K562 (cell line): ENCODE measurements around the gene KMT2E. TPM values are rescaled to one million over a fixed set of nuclear protein-coding genes. Genes with fewer than 3 reads are reported as not detected.

ENCODE experiments used
- ARHGAP35 ChIP-seq: fragments of 450-650 bp; IDR thresholded peaks from 2 replicates; pipeline ENCODE4 v1.6.1; 2018; ENCODE audit not compliant: partially characterized antibody
- BRF1 ChIP-seq: IDR thresholded peaks from 3 replicates; pipeline ENCODE4 v1.6.1; 2011; ENCODE audit warnings: borderline replicate concordance, mild to moderate bottlenecking; ENCODE audit not compliant: insufficient read length; ENCODE audit errors: extremely low read depth
- E2F3 ChIP-seq: fragments of 250-450 bp; sonication (Bioruptor Pico); IDR thresholded peaks from 2 replicates; pipeline ENCODE4 v1.4.0; 2020; ENCODE audit warnings: mild to moderate bottlenecking
- EWSR1 ChIP-seq: fragments of 450-650 bp; IDR thresholded peaks from 2 replicates; pipeline ENCODE4 v1.6.1; 2018; ENCODE audit warnings: borderline replicate concordance, mild to moderate bottlenecking, low read depth, moderate library complexity; ENCODE audit not compliant: partially characterized antibody
- GATAD2A ChIP-seq: fragments of 450-650 bp; IDR thresholded peaks from 2 replicates; pipeline ENCODE4 v1.6.1; 2017
- PATZ1 ChIP-seq: fragments of 250-450 bp; sonication (Bioruptor Pico); IDR thresholded peaks from 2 replicates; pipeline ENCODE4 v1.5.0; 2020; ENCODE audit warnings: mild to moderate bottlenecking, borderline replicate concordance
- PRPF4 ChIP-seq: fragments of 200-400 bp; formaldehyde crosslinking; IDR thresholded peaks from one replicate; pipeline ENCODE4 v1.6.1; 2017; ENCODE audit warnings: low read length, low read depth, mild to moderate bottlenecking; ENCODE audit not compliant: insufficient read depth, poor library complexity, severe bottlenecking
- TCFL5 ChIP-seq: fragments of 250-450 bp; sonication (Bioruptor Pico); conservative IDR thresholded peaks from 2 replicates; pipeline ENCODE4 v1.6.1; 2021; ENCODE audit warnings: mild to moderate bottlenecking, moderate library complexity, matching md5 sums
- TSHZ1 ChIP-seq: fragments of 250-450 bp; sonication (Bioruptor Pico); IDR thresholded peaks from 2 replicates; pipeline ENCODE4 v1.4.0; 2020; ENCODE audit warnings: mild to moderate bottlenecking, moderate library complexity
- ZBTB40 ChIP-seq, 2 experiments: fragments of 450-650 bp in 1 of 2; sonication (generic) in 1 of 2; formaldehyde crosslinking in 1 of 2; IDR thresholded peaks; 2 replicates each; pipeline versions ENCODE4 v1.7.1 to v1.9.0; 2016 to 2022; ENCODE audit warnings: inconsistent platforms in 1 of 2, mild to moderate bottlenecking in 1 of 2, missing genetic modification reagents in 1 of 2
- ZNF717 ChIP-seq: fragments of 250-450 bp; sonication (Bioruptor Pico); IDR thresholded peaks from 2 replicates; pipeline ENCODE4 v1.5.0; 2021
- ZNF830 ChIP-seq: fragments of 250-450 bp; sonication (Bioruptor Pico); IDR thresholded peaks from 2 replicates; pipeline ENCODE4 v1.5.0; 2021; ENCODE audit warnings: mild to moderate bottlenecking
- polyA plus RNA-seq, 8 experiments: library from polyadenylated mRNA; depleted of rRNA in 4 of 8; stranded (reverse) in 5 of 8; unstranded in 3 of 8; fragments of >200 nt; fragmentation: Nextera tagmentation in 2 of 8; fragmentation: Illumina TruSeq in 1 of 8; extraction: Ambion mirVana in 2 of 8; extraction: Trizol in 1 of 8; gene quantifications; 2 replicates each; pipeline versions ENCODE4 v1.2.1 to v1.2.3, GENCODE V29; 2011 to 2014; ENCODE audit warnings: inconsistent platforms in 1 of 8, missing spikeins in 1 of 8
- total RNA-seq, 7 experiments: library from RNA; depleted of rRNA in 6 of 7; stranded (reverse); fragments of >200 nt in 6 of 7; fragmentation: Illumina TruSeq in 2 of 7; extraction: Trizol in 2 of 7; gene quantifications; 2 replicates each; pipeline versions ENCODE4 v1.2.1 to v1.2.3, GENCODE V29; 2011 to 2021; ENCODE audit warnings: low replicate concordance in 1 of 7

The KMT2E gene
- total and polyA plus RNA-seq, 9 of the 15 experiments (the other 6 are each of a cell fraction or from before 2014, with no cell fraction given): 8.9 to 55.3 (median 38.1) TPM

DNA sequence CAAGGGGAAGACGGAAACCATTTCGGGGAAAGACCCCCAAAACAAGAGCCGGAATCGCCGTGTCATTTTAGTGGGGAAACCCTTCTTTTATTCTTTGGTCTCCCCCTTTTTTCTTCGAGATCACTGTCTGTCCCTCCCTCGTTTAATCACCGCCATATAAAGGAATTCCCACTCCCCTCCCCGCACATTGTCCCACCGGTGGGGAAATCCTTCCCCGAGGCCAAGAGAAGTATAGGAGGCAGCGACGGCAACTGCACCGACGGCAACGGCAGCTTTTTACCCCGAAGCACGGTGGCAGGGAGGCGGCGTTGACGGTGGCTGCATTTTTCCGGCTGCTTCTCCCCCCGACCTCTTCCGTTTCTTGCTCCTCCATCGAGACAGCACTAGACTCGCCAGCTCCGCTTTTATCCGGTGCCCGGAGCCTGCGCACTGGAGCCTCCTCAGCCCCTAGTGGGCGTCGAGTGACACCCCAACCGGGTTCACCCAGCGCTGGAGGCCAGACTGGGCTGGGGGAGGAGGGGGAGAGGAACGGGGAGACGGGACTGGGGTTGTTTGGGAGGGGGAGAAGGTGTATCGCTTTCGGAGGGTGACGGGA, 687 bp upstream of the KMT2E start (continued):
- TF ChIP-seq ZBTB40 (IDR thresholded peaks at IDR 0.05): 0 out of 2 replicates have a peak, but pooled peaks have one; percentile 54
- no peak for TF ChIP-seq ZBTB40 (CRISPR knock-in tag; IDR thresholded peaks at IDR 0.05)
- TF ChIP-seq TSHZ1 (CRISPR knock-in tag): no peak
- TF ChIP-seq PATZ1 (CRISPR knock-in tag): no peak; the same call in 1 of the 2 replicates
- TF ChIP-seq PRPF4: peak; percentile 80
- no peak; the same call in 1 of the 2 replicates for TF ChIP-seq TCFL5
- TF ChIP-seq GATAD2A: no peak
- TF ChIP-seq E2F3 (CRISPR knock-in tag): no peak; the same call in 1 of the 2 replicates
- no peak for TF ChIP-seq EWSR1
- TF ChIP-seq ZNF717 (CRISPR knock-in tag): peak; percentile 75; the same call in 1 of the 2 replicates
- TF ChIP-seq ARHGAP35: peak; percentile 52
- TF ChIP-seq BRF1: no peak
- no peak; the same call in none of the 2 replicates for TF ChIP-seq ZNF830
